ENCODE results near the gene PDILT. TPM values are rescaled to one million over a fixed set of nuclear protein-coding genes. Genes with fewer than 3 reads are reported as not detected.
A peak's percentile ranks its signal among the peaks of the same experiment; 100 is the strongest.

Gene PDILT
- total RNA-seq, 1 experiment from 2014 or later, result not detected

GRCh38 chr16:20393801-20394577, 10.5 kb downstream of the PDILT start:
- H3K4me1 ChIP-seq, result no peaks in the 10 kb centered on the region
- no peak overlapping the region for H3K4me3 ChIP-seq
- no peaks in the 10 kb centered on the region for H3K9me3 ChIP-seq (replicated peaks)
- no peaks in the 10 kb centered on the region for H3K27me3 ChIP-seq
- DNase-seq, result no peak
- no peaks in the 10 kb centered on the region for H3K36me3 ChIP-seq
- no peak overlapping the region for H3K27ac ChIP-seq

GRCh38 chr16:20391045-20391444, 13.5 kb downstream of the PDILT start:
- H3K4me3 ChIP-seq, result no peak overlapping the region
- DNase-seq, result no peak
- no peaks in the 10 kb centered on the region for H3K27me3 ChIP-seq
- no peaks in the 10 kb centered on the region for H3K36me3 ChIP-seq
- H3K27ac ChIP-seq, result no peak overlapping the region
- no peaks in the 10 kb centered on the region for H3K9me3 ChIP-seq (replicated peaks)
- H3K4me1 ChIP-seq, result no peaks in the 10 kb centered on the region

DNA sequence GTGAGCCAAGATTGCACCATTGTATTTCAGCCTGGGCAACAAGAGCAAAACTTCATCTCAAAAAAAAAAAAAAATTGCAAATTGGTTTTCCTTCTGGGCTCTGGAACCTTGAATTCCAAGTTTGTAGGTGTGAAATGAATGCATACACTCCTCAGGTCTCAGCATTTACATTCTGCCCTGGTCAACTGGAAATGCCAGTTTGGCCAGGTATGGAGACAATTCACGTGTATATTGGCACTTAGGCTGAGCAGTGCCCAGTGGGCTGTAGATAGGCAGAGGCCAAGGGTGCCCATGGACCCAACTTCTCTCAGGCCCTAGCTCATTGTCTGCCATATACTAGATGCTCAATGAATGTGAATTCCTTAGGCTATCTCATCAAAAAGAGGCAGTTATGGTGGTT, 15.7 kb downstream of the PDILT start:
- Histone ChIP-seq H3K27ac (no peak overlapping the region), H3K9me3 (replicated peaks) (no peaks in the 10 kb centered on the region), H3K36me3 (no peaks in the 10 kb centered on the region), H3K27me3 (no peaks in the 10 kb centered on the region), H3K4me1 (no peaks in the 10 kb centered on the region), H3K4me3 (no peak overlapping the region)
- no peak for DNase-seq

- H3K27me3 ChIP-seq, result no peaks in the 10 kb centered on the region
- no peak overlapping the region for H3K27ac ChIP-seq
- H3K36me3 ChIP-seq, result no peaks in the 10 kb centered on the region
- no peaks in the 10 kb centered on the region for H3K4me1 ChIP-seq
- DNase-seq, result no peak
- no peaks in the 10 kb centered on the region for H3K9me3 ChIP-seq (replicated peaks)
- no peak overlapping the region for H3K4me3 ChIP-seq
Measured at GRCh38 chr16:20387978-20388377, 16.6 kb downstream of the PDILT start.

DNA sequence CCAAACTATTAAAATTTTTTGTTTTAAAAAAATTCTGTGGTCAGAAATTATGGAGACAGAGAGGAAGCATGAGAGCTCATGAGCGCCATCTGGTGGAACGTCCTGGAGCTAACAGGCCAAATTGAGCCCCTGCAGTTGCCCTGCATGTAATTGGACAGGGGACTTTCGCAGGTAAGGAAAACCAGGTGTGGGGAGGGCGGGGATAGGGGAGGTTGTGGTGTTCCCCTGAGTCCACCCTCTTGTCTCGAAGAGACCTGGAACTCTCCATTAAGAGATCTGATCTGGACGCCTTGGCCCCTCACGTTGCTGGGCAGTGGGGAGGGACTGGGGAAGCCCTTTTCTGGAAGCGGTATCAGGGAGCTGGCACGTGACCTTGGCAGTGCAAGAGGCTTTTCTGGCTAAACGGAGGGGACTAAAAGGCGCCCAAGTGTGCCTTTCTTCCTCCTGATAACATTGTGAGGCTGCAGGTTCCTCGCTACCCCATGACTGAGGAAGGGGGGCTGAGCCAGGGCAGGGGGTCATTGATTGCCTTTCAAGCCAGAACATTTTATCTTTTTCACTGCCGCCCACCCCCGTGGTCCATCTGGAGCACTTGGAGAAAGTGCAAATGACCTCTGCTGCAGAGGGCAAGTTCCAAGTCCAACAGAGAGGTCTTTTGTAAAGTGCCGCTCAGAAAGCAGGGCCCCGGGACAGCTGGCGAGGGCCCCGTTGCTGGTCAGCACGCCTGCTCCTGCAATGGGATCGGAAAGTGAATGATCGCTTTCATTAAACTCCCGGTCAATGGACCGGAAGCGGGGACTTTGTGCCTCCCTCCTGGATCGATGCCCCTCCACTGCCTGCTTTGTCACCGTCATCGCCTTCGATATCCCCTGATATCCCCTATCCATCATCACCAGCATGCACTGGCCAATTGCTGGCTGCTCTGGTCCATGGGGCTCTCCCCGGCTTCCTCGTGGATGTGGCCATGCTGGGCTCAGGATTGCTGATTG, 18.4 kb downstream of the PDILT start:
- Histone ChIP-seq H3K27ac (no peak overlapping the region), H3K9me3 (replicated peaks) (no peaks in the 10 kb centered on the region), H3K4me1 (no peaks in the 10 kb centered on the region), H3K4me3 (no peak overlapping the region), H3K36me3 (no peaks in the 10 kb centered on the region), H3K27me3 (no peaks in the 10 kb centered on the region)
- DNase-seq, result peak; percentile 23 to 70

- Histone ChIP-seq H3K4me3 (no peak overlapping the region), H3K27ac (no peak overlapping the region), H3K36me3 (no peaks in the 10 kb centered on the region), H3K4me1 (no peaks in the 10 kb centered on the region), H3K27me3 (no peaks in the 10 kb centered on the region), H3K9me3 (replicated peaks) (no peaks in the 10 kb centered on the region)
- peak; percentile 62 to 76 for DNase-seq
Measured at GRCh38 chr16:20383106-20384029, 21.2 kb downstream of the PDILT start.

DNA sequence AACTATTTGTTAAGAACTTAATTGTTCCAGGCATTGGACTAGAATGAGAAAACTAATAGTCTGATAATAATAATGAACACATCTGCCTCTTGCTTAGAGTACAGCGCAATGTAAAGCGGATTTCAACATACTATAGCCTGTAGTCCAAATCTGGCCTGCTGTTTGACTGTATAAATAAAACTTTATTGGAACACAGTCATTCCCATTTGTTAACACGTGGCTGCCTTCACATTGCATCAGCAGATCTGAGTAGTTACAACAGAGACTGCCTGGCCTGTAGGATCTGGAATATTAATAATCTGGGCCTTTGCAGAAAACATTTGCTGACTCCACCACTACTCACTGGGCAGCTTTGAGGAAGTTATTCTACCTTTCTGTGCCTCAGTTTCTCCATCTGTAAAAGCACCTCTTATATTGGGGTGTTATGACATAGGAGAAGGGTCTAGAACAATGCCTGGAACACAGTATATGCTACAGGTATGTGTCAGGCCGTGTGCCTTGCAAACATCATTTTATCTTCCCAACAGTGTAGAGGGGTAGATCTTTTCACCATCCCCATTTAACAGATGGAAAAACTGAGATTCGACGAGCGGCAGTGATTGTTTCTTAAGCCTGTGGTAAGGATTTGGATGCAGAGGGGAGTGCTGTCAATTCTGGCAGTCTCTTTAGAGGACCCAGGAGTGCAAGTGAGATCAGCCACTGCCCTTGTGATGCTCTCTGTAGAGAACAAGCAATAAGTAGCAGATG, 22.2 kb downstream of the PDILT start:
- H3K4me1 ChIP-seq, result no peaks in the 10 kb centered on the region
- H3K4me3 ChIP-seq, result no peak overlapping the region
- no peak for DNase-seq
- no peak overlapping the region for H3K27ac ChIP-seq
- no peaks in the 10 kb centered on the region for H3K9me3 ChIP-seq (replicated peaks)
- H3K36me3 ChIP-seq, result no peaks in the 10 kb centered on the region
- no peaks in the 10 kb centered on the region for H3K27me3 ChIP-seq

- no peaks in the 10 kb centered on the region for H3K9me3 ChIP-seq (replicated peaks)
- no peak overlapping the region for H3K27ac ChIP-seq
- H3K27me3 ChIP-seq, result no peaks in the 10 kb centered on the region
- DNase-seq, result no peak
- H3K4me1 ChIP-seq, result no peaks in the 10 kb centered on the region
- no peaks in the 10 kb centered on the region for H3K36me3 ChIP-seq
- H3K4me3 ChIP-seq, result no peak overlapping the region
Measured at GRCh38 chr16:20380782-20381181, 23.8 kb downstream of the PDILT start.

DNA sequence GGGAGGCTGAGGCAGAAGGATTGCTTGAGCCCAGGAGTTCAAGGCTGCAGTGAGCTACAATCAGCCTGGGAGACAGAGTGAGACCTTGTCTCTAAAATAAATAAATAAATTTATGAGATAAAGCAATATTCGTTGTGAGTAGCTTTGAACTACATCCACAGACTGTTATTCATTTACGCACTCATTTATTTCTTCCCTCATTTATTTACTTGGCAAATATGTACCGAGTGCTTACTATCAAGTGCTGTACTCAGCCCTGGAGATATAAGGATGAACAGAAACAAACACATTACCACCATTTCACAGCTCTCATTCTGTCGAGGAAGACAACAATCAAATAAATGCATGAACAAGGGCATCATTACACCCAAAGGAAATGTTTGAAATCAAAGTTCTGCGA, 27.4 kb downstream of the PDILT start:
- Histone ChIP-seq H3K4me3 (no peak overlapping the region), H3K36me3 (no peaks in the 10 kb centered on the region), H3K27ac (no peak overlapping the region), H3K27me3 (no peaks in the 10 kb centered on the region), H3K4me1 (no peaks in the 10 kb centered on the region), H3K9me3 (replicated peaks) (no peaks in the 10 kb centered on the region)
- DNase-seq, result no peak

DNA sequence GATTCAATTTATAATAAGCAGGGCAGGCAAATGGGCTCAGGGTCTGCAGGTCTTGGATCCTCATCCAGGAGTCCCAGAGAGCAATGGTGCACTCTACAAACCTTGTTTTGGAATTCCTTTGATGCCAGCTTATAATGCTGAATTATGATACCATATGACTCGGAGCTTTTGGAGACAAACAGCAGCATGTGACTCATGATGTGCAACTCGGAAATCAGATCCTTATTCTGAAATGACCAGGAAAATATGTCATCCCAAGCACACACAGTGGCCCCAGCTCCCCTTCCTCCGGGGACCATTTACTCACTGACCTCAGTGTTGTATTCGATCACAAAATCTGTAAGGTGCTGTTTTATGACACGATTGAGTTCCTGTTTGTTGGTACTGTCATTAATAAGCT, 31.8 kb downstream of the PDILT start:
- DNase-seq, result no peak
- Histone ChIP-seq H3K36me3 (no peaks in the 10 kb centered on the region), H3K4me3 (no peak overlapping the region), H3K9me3 (replicated peaks) (no peaks in the 10 kb centered on the region), H3K27ac (no peak overlapping the region), H3K4me1 (no peaks in the 10 kb centered on the region), H3K27me3 (no peaks in the 10 kb centered on the region)

GRCh38 chr16:20369452-20370054, 35.0 kb downstream of the PDILT start:
- no peak for DNase-seq
- no peaks in the 10 kb centered on the region for H3K36me3 ChIP-seq
- H3K27ac ChIP-seq, result no peak overlapping the region
- H3K27me3 ChIP-seq, result no peaks in the 10 kb centered on the region
- no peaks in the 10 kb centered on the region for H3K9me3 ChIP-seq (replicated peaks)
- H3K4me1 ChIP-seq, result no peaks in the 10 kb centered on the region
- no peak overlapping the region for H3K4me3 ChIP-seq

- Histone ChIP-seq H3K27me3 (no peaks in the 10 kb centered on the region), H3K9me3 (replicated peaks) (no peaks in the 10 kb centered on the region), H3K4me3 (no peak overlapping the region), H3K36me3 (no peaks in the 10 kb centered on the region), H3K27ac (no peak overlapping the region), H3K4me1 (no peaks in the 10 kb centered on the region)
- DNase-seq, result peak; percentile 42 to 76
Measured at GRCh38 chr16:20364051-20364450, 40.5 kb downstream of the PDILT start.

- DNase-seq, result no peak
- H3K36me3 ChIP-seq, result no peaks in the 10 kb centered on the region
- no peaks in the 10 kb centered on the region for H3K27me3 ChIP-seq
- H3K4me3 ChIP-seq, result no peak overlapping the region
- no peaks in the 10 kb centered on the region for H3K9me3 ChIP-seq (replicated peaks)
- no peak overlapping the region for H3K27ac ChIP-seq
- H3K4me1 ChIP-seq, result no peaks in the 10 kb centered on the region
Measured at GRCh38 chr16:20363191-20363590, 41.3 kb downstream of the PDILT start.

- peak; percentile 5 to 35 for DNase-seq
- no peaks in the 10 kb centered on the region for H3K27me3 ChIP-seq
- no peaks in the 10 kb centered on the region for H3K9me3 ChIP-seq (replicated peaks)
- no peak overlapping the region for H3K27ac ChIP-seq
- H3K36me3 ChIP-seq, result no peaks in the 10 kb centered on the region
- H3K4me1 ChIP-seq, result no peaks in the 10 kb centered on the region
- H3K4me3 ChIP-seq, result no peak overlapping the region
Measured at GRCh38 chr16:20359997-20360396, 44.5 kb downstream of the PDILT start.
